ENCODE measurements around the gene FAM217B.

- TF ChIP-seq CTCF (IDR thresholded peaks at IDR 0.05) (no peak), POLR2A (IDR thresholded peaks at IDR 0.05) (no peak)
Observed at GRCh38 chr20:59961423-59961822, 21.2 kb downstream of the FAM217B start.
